AG09319 (cell line): ENCODE results near the gene MGARP.

Experiments used
- DNase-seq: peaks from one replicate; pipeline ENCODE4 v3.0.0-alpha.2; 2010; ENCODE audit warnings: low read depth; ENCODE audit errors: extremely low read depth
- TF ChIP-seq, protein P1 (sequence below): IDR thresholded peaks from 2 replicates; pipeline ENCODE4 v1.5.1; 2011; ENCODE audit warnings: low read depth, mild to moderate bottlenecking, inconsistent platforms, low read length, moderate library complexity

Gene MGARP

DNA sequence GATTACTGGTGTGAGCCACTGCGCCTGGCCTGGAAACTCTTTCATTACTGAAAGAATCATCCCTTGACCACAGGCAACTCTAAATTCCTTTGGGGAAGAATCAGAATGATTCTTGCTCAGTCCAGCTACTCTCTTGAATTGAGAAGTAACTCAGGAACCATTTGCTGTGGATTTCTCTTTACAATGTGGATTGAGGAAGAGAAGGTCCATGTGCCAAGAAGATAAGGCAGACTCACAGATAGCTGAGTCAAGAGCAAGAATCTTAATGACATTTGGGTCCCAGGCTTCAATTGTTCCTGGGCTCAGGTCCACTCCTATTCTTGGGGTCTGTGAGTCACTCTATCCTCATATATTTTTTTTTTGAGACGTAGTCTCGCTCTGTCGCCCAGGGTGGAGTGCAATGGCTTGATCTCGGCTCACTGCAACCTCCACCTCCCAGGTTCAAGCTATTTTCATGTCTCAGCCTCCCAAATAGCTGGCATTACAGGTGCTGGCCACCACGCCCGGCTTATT, 6.2 kb upstream of the MGARP start:
- no peak for DNase-seq
- TF ChIP-seq, protein P1, sequence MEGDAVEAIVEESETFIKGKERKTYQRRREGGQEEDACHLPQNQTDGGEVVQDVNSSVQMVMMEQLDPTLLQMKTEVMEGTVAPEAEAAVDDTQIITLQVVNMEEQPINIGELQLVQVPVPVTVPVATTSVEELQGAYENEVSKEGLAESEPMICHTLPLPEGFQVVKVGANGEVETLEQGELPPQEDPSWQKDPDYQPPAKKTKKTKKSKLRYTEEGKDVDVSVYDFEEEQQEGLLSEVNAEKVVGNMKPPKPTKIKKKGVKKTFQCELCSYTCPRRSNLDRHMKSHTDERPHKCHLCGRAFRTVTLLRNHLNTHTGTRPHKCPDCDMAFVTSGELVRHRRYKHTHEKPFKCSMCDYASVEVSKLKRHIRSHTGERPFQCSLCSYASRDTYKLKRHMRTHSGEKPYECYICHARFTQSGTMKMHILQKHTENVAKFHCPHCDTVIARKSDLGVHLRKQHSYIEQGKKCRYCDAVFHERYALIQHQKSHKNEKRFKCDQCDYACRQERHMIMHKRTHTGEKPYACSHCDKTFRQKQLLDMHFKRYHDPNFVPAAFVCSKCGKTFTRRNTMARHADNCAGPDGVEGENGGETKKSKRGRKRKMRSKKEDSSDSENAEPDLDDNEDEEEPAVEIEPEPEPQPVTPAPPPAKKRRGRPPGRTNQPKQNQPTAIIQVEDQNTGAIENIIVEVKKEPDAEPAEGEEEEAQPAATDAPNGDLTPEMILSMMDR = no peak

DNA sequence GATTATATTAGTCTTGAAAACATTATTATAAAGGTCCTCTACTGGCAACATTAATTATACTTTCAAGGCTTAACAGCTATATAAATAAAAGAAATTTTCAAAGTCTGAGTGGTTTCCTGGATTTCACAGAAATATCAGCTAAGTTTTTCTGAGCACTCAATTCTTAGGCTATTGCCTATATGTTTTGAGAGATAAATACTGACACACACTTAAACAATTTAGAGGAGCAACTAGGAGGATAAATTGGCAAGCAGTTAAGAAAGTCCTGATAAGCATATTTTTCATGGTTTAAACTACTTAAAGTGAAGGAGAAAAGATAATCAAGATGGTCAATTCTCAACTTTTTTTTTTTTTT, 2.7 kb upstream of the MGARP start:
- TF ChIP-seq, protein P1 = no peak
- no peak for DNase-seq

DNA sequence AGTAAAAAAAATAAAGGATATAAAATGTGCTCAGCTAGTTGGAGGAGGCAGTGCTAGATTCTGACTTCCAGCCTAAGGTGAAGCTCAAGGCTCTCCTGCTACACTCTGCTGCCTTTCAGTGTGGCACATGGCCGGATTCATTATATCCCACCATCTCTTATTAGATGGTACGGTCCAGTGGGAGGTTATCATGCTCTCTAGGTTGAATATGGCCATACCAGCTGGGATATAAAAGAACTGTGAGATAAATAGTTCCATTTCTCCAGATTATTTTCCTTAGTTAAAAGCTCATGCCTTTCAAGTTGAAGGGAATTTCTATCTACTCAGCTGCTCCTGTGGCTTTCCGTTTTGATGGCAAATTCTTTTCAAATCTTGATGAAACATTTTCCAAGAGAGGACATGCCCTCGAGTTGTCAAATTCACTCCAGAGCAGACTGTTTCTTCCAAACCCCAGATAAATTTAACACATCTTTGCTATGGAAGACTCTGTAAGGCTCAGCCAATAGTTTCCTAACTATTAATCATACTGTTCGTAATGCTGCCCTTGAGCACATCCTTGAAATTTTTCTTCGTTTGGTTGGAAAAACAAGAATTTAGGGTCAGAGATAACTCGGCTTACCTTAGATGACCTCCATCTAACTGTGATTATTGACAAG, 2.2 kb upstream of the MGARP start:
- no peak for DNase-seq
- TF ChIP-seq, protein P1 = no peak

DNA sequence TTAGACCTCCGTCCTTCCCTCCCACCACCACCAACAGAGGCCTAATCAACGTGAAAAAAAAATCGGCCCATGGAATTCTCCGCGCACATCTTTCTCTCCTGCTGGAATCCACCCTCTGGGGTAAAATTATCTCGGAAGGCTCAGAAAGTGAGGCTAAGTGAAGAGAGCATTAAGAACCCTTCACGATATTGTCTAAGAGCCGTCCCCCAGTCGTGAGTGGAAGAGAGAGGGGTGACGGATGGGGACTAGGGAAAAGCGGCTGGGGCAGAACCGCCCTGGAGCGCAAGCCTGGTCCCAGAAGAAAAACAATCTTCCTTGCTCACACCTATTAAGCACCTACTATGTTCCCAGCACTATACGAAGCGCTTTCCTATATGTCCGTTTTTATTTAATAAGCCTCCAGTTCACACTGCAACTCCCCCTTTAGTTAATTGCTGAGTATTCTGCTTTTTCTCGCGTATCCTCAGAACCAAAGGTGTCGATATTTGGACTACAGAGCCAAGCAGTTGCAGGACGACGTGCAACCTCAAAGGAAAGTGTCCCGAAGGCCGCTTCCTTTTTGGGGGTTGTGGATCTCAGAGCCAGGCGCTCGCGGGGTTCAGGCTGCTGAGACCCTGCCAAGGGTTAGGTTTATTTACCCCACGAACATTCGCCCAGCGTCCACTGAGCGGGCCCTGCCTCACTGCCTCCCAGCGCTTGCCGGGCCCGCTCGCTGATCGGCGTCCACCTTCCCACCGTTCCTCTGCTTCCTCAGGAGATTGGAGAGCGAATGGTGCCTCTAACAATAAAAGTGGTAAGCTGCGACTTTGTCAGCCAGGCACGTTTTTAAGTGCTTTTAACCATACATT, 889 bp downstream of the MGARP start:
- TF ChIP-seq, protein P1 = no peak
- no peak for DNase-seq

DNA sequence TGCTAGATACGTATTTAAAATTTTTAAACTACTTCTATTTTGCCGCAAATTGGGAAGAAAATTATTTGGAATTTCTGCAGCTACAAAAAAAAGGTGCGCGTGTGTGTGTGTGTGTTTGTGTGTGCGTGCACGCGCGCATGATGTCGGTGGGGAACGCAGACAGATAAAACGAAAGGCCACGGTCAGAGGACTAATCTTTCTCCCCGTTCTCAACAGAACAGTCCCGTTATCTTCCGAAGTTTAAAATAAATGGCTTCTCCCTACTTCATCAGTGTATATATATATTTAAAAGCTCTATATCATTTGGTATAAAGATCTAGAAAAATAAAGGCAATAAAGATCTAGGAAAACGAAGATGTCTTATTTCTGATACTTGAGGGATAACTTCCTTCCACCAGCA, 1.5 kb downstream of the MGARP start:
- TF ChIP-seq, protein P1 = no peak
- no peak for DNase-seq

DNA sequence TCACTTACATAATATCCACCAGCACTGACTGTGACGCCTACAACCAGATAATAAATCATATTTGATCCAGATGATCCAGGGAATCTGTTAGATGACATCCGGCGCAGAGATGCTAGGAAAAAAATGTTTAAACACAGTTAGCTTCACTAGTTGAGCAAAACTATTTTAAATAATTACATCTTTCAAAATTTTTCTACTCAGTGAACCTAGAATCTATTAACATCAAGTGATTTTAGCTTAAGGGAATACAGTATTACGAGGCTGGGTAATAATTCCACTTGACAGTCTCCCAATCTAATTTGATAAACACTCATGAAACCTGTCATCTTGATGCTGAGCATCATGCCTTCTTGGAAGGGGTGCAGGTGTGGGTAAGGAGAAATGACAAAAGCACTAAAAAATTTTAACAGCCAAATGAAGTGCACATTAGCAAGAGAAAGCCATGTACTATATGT, 4.7 kb downstream of the MGARP start:
- TF ChIP-seq, protein P1 = no peak
- DNase-seq = no peak

DNA sequence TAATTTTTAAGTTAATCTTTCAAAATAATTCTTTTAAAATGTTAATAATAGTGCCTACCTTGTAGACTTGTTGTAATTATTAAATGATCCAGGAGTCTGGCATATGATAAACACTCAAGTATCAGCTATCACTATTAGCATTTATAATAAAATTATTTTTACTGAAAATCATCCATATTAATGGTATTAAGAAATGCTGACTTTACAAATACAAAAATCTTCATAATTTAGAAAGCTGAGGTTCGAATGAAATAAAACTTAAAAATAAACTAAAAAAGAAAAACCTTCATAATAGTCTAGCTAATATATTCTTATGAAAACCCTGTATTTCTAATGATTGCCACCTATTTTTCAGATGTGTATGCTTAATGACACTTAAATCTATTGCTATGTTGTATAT, 5.2 kb downstream of the MGARP start:
- no peak for DNase-seq
- TF ChIP-seq, protein P1 = no peak
